Measurements from ENCODE around the gene PLPP2.

The PLPP2 gene

GRCh38 chr19:281156-281853, 9.9 kb downstream of the PLPP2 start:
- Mint-ChIP-seq H3K4me3 (no peak overlapping the region), H3K27me3 (ENCODE audit: low read depth, poor library complexity) (peaks cover 30% of the 10 kb centered on the region), H3K27ac (no peak overlapping the region), H3K9me3 (no peaks in the 10 kb centered on the region), H3K36me3 (ENCODE audit: low read depth) (no peaks in the 10 kb centered on the region), H3K4me1 (peaks cover 6% of the 10 kb centered on the region)
- DNase-seq: no peak
- TF ChIP-seq, protein P1, sequence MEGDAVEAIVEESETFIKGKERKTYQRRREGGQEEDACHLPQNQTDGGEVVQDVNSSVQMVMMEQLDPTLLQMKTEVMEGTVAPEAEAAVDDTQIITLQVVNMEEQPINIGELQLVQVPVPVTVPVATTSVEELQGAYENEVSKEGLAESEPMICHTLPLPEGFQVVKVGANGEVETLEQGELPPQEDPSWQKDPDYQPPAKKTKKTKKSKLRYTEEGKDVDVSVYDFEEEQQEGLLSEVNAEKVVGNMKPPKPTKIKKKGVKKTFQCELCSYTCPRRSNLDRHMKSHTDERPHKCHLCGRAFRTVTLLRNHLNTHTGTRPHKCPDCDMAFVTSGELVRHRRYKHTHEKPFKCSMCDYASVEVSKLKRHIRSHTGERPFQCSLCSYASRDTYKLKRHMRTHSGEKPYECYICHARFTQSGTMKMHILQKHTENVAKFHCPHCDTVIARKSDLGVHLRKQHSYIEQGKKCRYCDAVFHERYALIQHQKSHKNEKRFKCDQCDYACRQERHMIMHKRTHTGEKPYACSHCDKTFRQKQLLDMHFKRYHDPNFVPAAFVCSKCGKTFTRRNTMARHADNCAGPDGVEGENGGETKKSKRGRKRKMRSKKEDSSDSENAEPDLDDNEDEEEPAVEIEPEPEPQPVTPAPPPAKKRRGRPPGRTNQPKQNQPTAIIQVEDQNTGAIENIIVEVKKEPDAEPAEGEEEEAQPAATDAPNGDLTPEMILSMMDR (IDR thresholded peaks at IDR 0.05): no peak

DNA sequence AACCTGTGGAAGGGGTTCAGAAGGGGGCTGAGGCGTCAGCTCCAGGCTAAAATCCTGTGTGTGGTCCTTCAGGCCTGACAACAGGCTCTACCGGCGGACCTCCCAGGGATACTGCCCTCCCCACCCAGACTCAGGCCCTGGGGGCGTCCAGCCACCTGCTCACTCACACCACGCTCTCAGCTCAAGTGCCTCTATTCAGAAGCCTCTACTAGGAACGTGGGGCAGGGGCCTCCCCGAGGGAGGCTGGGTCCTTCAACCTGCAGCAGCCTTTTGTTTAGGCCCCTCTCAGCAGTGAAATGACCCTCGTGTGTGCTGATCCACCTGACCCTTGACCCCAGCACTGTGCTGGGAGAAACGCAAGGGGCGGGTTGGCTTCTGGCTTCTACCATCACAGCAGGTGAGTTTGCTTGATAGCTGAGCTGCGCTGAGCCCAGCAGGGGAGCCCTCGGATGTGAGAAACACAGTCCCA, 10.6 kb downstream of the PLPP2 start:
- H3K4me1 Mint-ChIP-seq: peaks cover 6% of the 10 kb centered on the region
- H3K9me3 Mint-ChIP-seq: no peaks in the 10 kb centered on the region
- peaks cover 34% of the 10 kb centered on the region for H3K27me3 Mint-ChIP-seq (ENCODE audit: low read depth, poor library complexity)
- H3K4me3 Mint-ChIP-seq: no peak overlapping the region
- H3K27ac Mint-ChIP-seq: no peak overlapping the region
- no peaks in the 10 kb centered on the region for H3K36me3 Mint-ChIP-seq (ENCODE audit: low read depth)
- no peak for DNase-seq
- TF ChIP-seq, protein P1 (IDR thresholded peaks at IDR 0.05): no peak

DNA sequence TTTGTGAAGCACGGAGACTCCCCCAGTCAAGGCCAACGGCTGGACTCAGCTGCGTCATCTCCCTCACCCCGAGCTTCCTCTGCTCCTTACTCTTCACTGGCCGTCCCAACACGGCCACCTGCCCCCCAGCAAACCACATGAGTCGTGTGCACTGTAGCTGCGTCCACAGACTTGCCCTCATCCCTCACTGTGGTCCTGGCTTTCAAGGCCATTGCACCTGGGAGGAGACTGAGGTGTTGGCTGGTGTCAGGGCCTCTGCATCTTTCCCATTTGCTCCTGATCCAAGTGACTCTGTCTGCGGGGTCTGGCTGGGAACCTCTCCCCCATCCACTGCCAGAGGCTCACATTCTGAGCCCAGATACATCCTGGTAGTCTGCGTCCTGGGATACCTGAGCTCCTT, 11.5 kb downstream of the PLPP2 start:
- Mint-ChIP-seq H3K9me3 (no peaks in the 10 kb centered on the region), H3K4me3 (no peak overlapping the region), H3K36me3 (ENCODE audit: low read depth) (no peaks in the 10 kb centered on the region), H3K4me1 (peaks cover 6% of the 10 kb centered on the region), H3K27ac (no peak overlapping the region), H3K27me3 (ENCODE audit: low read depth, poor library complexity) (peaks cover 33% of the 10 kb centered on the region)
- TF ChIP-seq, protein P1 (IDR thresholded peaks at IDR 0.05): no peak
- DNase-seq: no peak

DNA sequence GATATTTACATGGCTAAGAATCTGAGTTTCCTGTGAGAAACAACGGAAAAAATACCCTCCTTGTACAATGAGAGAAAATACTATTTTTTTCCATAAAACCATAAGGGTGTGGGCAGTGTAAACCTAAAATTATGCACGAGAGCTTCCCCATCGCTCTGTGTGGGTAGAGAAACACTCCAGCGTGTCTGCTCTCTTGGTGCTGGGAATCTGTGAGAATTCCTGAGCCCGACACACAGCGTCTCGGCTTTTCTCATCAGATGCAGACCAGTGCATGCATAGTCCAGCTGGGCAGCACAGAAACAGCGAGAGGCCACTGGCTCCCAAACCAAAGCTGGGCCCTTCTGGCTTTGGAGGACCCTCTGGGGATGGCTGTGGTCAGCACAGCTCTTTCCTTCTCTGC, 12.0 kb downstream of the PLPP2 start:
- Mint-ChIP-seq H3K4me3 (no peak overlapping the region), H3K36me3 (ENCODE audit: low read depth) (no peaks in the 10 kb centered on the region), H3K27ac (no peak overlapping the region), H3K9me3 (no peaks in the 10 kb centered on the region), H3K27me3 (ENCODE audit: low read depth, poor library complexity) (peaks cover 31% of the 10 kb centered on the region), H3K4me1 (peaks cover 6% of the 10 kb centered on the region)
- TF ChIP-seq, protein P1 (IDR thresholded peaks at IDR 0.05): no peak
- no peak for DNase-seq

GRCh38 chr19:277581-278165, 13.5 kb downstream of the PLPP2 start:
- TF ChIP-seq, protein P1 (IDR thresholded peaks at IDR 0.05): no peak
- no peaks in the 10 kb centered on the region for H3K4me1 Mint-ChIP-seq
- H3K9me3 Mint-ChIP-seq: no peaks in the 10 kb centered on the region
- peaks cover 27% of the 10 kb centered on the region for H3K27me3 Mint-ChIP-seq (ENCODE audit: low read depth, poor library complexity)
- H3K27ac Mint-ChIP-seq: no peak overlapping the region
- H3K4me3 Mint-ChIP-seq: no peak overlapping the region
- DNase-seq: peak; percentile 67
- no peaks in the 10 kb centered on the region for H3K36me3 Mint-ChIP-seq (ENCODE audit: low read depth)

- no peaks in the 10 kb centered on the region for H3K4me1 Mint-ChIP-seq
- TF ChIP-seq, protein P1 (IDR thresholded peaks at IDR 0.05): no peak
- no peak overlapping the region for H3K27ac Mint-ChIP-seq
- H3K9me3 Mint-ChIP-seq: no peaks in the 10 kb centered on the region
- no peak overlapping the region for H3K4me3 Mint-ChIP-seq
- H3K27me3 Mint-ChIP-seq (ENCODE audit: low read depth, poor library complexity): peaks cover 29% of the 10 kb centered on the region
- DNase-seq: no peak
- no peaks in the 10 kb centered on the region for H3K36me3 Mint-ChIP-seq (ENCODE audit: low read depth)
Observed at GRCh38 chr19:277131-277530, 14.1 kb downstream of the PLPP2 start.
